ENCODE data around the gene C9orf78.

The C9orf78 gene

DNA sequence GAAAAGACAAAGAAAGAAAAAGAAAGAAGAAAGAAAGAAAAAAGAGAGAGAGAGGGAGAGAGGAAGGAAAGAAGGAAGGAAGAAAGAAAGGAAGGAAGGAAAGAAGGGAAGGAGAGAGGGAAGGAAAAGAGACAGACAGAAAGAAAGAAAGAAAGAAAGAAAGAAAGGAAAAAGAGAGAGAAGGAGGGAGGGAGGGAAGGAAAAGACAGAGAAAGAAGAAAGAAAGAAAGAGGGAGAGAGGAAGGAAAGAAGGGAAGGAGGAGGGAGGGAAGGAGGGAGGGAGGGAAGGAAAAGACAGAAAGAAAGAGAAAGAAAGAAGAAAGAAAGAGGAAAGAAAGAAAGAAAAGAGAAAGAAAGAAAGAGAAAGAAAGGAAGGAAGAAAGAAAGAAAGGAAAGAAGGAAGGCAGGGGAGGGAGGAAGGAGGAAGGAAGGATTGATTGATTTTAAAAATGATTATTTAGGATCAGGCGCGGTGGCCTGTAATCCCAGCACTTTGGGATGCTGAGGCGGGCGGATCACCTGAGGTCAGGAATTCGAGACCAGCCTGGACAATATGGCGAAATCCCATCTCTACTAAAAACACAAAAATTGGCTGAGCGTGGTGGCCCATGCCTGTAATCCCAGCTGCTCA is 55.4 kb downstream of the C9orf78 start:
- in situ Hi-C loops (cut with MboI; ENCODE audit: low sequenced_read_pairs): loop anchor here (5.0 to 25.0 kb wide), 3 partner anchors 42 to 642 kb away; no protein-coding TSS in a partner anchor

DNA sequence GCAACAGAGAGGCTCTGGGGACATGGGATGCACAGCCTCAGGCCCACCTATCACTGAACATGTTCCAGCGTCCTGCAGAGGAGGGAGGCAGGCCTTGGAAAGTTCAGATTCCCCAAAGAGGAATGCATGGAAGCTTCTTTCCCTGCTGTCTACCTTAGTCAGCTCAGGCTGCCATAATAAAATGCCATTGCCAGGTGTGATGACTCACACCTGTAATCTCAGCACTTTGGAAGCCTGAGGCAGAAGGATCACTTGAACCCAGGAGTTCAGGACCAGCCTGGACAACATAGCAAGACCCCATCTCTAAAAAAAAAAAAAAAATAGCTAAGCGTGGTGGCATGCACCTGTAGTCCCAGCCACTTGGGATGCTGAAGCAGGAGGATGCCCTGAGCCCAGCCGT is 56.6 kb downstream of the C9orf78 start:
- in situ Hi-C loops (cut with MboI; ENCODE audit: low sequenced_read_pairs): loop anchor here (25.0 kb wide), 1 partner anchor 641 kb away; no protein-coding TSS in a partner anchor

DNA sequence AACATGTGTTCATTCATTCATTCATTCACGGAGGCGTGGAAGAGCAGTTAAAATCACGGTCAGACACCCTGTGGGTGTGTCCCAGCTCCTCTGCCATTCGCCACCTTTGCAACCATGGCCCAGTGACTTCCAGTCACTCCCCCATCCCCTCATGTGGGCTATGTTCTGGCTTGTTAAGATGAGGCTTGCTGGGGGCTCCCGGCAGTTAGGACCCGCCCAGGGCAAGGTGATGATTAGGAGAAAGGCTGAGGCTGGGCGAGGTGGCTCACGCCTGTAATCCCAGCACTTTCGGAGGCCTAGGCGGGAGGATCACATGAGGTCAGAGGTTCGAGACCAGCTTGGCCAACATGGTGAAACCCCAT is 57.3 kb downstream of the C9orf78 start:
- in situ Hi-C loops (cut with MboI; ENCODE audit: low sequenced_read_pairs): loop anchor here (25.0 kb wide), 1 partner anchor 640 kb away; no protein-coding TSS in a partner anchor
